GM21515 (cell line): ENCODE data around the gene PCDHB6.
"Not testable (repeated sequence)": the region's sequence is repeated elsewhere in the genome, so short reads cannot be mapped to it uniquely, and the experiment has no call there.

Experiments
- ATAC-seq: cut with Tn5 transposase; IDR thresholded peaks from one replicate; pipeline ENCODE4 v1.9.1; 2021; ENCODE audit not compliant: unreplicated experiment

Gene PCDHB6

GRCh38 chr5:141201646-141202045, 51.8 kb downstream of the PCDHB6 start:
- not testable (repeated sequence) for ATAC-seq
